ENCODE results near the gene WNK1. TPM values are rescaled to one million over a fixed set of nuclear protein-coding genes. Genes with fewer than 3 reads are reported as not detected.
"Not testable (repeated sequence)": the region's sequence is repeated elsewhere in the genome, so short reads cannot be mapped to it uniquely, and the experiment has no call there.

Gene WNK1
- total RNA-seq, 1 experiment from 2014 or later, result 42.2 TPM

DNA sequence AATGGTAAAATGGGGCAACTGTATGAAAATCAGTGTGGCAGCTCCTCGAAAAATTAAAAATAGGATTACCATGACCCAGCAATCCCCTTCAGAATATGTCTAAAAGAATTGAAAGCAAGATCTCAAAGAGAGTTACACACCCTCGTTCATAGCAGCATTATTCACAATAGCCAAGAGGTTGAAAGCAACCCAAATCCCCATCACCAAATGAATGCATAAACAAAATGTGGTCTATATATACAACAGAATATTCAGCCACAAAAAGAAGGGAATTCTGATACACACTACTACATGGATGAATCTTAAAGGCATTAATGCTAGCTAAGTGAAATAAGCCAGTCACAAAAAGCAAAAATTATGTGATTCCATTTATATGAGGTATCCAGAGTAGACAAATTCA, 169.9 kb downstream of the WNK1 start:
- in situ Hi-C loops (cut with HindIII; ENCODE audit: low sequenced_read_pairs), result no loop called here
- DNase-seq (ENCODE audit: low spot score), result no peak

- DNase-seq (ENCODE audit: low spot score), result no peak
- in situ Hi-C loops (cut with HindIII; ENCODE audit: low sequenced_read_pairs), result no loop called here
Observed at GRCh38 chr12:926641-927040, 174.3 kb downstream of the WNK1 start.

GRCh38 chr12:931060-931459, 178.7 kb downstream of the WNK1 start:
- no peak for DNase-seq (ENCODE audit: low spot score)
- in situ Hi-C loops (cut with HindIII; ENCODE audit: low sequenced_read_pairs), result no loop called here

DNA sequence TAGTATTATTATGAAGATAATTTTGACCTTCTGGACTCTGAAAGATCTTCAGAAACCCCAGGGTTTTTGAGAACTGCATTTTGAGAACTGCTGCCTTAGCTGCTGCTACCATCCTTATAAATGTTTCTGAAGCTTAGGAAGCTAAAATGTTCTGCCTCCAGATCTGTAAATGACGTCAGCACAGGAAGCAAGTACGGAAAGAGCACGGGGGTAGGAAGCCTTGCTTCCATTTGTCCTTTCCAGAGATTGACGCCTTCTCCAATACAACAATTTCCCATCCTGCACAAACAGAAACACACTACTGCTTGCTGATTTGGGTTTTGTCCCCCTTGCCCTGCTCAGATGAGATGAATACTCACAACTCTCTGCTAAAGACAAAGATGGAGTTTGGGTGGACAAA, 179.2 kb downstream of the WNK1 start:
- in situ Hi-C loops (cut with HindIII; ENCODE audit: low sequenced_read_pairs), result no loop called here

GRCh38 chr12:935891-936290, 183.5 kb downstream of the WNK1 start:
- in situ Hi-C loops (cut with HindIII; ENCODE audit: low sequenced_read_pairs); DNase-seq (ENCODE audit: low spot score): not testable (repeated sequence)

More for the DNA sequence above, 179.2 kb downstream of the WNK1 start:
- no peak for DNase-seq (ENCODE audit: low spot score)

DNA sequence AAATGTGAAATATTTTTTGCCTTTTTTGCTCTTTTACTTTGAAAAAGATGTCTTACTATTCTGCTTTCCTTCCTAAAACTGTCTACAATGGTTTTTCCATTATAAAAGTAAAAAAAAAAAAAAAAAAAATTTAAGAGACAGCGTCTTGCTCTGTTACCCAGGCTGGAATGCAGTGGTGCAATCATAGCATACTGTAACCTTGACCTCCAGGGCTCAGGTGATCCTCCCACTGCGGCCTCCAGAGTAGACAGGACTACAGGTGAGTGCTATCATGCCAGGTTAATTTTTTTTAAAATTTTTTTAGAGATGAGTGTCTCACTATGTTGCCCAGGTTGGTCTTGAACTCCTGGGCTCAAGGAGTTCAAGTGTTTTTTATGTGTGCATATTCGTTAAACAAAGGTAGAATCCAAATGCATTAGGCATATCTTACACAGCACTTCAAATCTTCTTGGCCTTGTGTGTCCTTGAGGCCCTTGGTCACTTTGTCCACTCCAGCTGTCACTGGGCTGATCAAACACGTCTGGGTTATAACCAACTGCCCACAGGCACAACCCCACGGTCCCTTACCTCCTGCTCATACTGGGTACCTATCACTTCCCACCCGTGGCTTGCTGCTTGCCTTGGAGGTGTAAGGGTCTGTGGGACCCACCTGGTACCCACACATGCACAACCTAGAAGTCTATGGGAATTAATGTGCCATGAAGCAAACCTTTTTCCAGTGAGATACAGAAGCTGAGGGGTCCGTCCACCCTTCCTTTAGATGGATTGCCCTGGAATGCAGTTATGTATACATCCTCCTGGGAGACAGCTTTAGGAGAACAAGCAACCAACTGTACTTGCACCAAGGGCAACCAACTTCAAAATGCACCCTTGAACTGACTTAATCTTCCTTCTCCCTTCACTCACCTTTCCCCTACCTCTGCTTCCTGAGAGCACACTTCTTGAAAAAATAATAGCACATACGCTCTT, 184.3 kb downstream of the WNK1 start:
- DNase-seq (ENCODE audit: low spot score), result no peak
- in situ Hi-C loops (cut with HindIII; ENCODE audit: low sequenced_read_pairs), result no loop called here

GRCh38 chr12:938810-939209, 186.4 kb downstream of the WNK1 start:
- in situ Hi-C loops (cut with HindIII; ENCODE audit: low sequenced_read_pairs), result no loop called here
- DNase-seq (ENCODE audit: low spot score), result no peak

DNA sequence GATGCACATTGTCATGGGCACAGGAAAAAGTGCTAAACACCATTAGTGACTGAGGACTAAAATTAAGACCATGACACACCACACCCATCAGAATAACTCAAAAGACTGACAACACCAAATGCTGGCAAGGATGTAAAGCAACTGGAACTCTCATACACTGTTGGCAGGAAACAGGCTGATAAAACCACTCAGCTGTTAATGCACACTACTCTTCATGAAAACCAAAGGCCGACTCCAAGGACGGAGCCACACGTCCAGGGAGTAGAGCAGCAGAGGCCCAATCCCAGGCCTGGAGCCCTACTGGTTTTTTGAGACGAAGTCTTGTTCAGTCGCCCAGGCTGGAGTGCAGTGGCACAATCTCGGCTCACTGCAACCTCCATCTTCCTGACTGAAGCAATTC, 190.7 kb downstream of the WNK1 start:
- in situ Hi-C loops (cut with HindIII; ENCODE audit: low sequenced_read_pairs), result no loop called here
- DNase-seq (ENCODE audit: low spot score), result no peak

GRCh38 chr12:944211-944610, 191.8 kb downstream of the WNK1 start:
- DNase-seq (ENCODE audit: low spot score), result no peak
- in situ Hi-C loops (cut with HindIII; ENCODE audit: low sequenced_read_pairs), result no loop called here

- DNase-seq (ENCODE audit: low spot score), result no peak
- in situ Hi-C loops (cut with HindIII; ENCODE audit: low sequenced_read_pairs), result no loop called here
Observed at GRCh38 chr12:946212-946611, 193.8 kb downstream of the WNK1 start.

- no peak for DNase-seq (ENCODE audit: low spot score)
- in situ Hi-C loops (cut with HindIII; ENCODE audit: low sequenced_read_pairs), result no loop called here
Observed at GRCh38 chr12:946631-947030, 194.3 kb downstream of the WNK1 start.

- in situ Hi-C loops (cut with HindIII; ENCODE audit: low sequenced_read_pairs), result no loop called here
Observed at GRCh38 chr12:948238-948637, 195.9 kb downstream of the WNK1 start.

DNA sequence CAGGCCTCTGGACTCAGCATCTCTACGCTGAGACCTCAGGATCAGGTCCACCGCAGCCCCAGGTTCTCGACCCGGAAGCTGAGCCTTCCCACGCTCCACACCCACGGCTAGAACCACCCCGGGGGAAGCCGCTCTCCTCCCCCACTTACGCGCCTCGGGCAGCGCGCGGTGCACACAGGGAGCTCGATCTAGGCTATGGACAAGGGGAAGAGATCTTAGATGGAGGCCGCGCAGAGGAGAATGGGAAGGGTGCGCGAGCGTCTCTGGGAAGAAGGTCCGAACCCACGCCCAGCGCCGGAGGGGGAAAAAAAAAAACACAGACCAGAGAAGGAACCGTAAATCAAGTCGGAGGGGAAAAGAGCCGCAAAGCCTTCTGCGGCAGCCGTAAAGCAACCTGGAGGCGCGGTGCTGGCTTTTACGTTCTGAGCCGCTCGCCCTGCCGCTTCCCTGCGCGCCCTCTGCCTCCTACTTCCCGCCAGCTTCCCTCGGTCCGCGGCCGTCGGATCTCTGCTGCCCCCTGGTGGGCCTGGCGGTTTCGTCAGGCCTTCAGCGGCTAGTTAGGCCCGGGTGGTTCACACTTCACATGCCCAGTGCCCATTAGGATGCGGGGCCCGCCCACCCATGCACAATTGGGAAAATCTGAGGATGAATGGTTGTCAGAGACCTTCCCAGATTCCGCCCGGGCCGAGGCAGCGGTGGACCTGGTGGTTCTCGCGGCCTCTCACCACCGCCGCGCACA, 197.2 kb downstream of the WNK1 start, which contains the start of gene RAD52:
Gene RAD52 (minus strand): TSS at position 242 of the 739 bp plus-strand sequence. CDS start 16,636 bp downstream, outside the sequence.
- DNase-seq (ENCODE audit: low spot score), result peak; percentile 98
- in situ Hi-C loops (cut with HindIII; ENCODE audit: low sequenced_read_pairs), result no loop called here

More at GRCh38 chr12:948238-948637, 195.9 kb downstream of the WNK1 start:
- DNase-seq (ENCODE audit: low spot score), result no peak

GRCh38 chr12:951176-951575, 198.8 kb downstream of the WNK1 start:
- DNase-seq (ENCODE audit: low spot score), result no peak
- in situ Hi-C loops (cut with HindIII; ENCODE audit: low sequenced_read_pairs), result no loop called here

GRCh38 chr12:953776-954175, 201.4 kb downstream of the WNK1 start:
- peak; percentile 41 for DNase-seq (ENCODE audit: low spot score)
- in situ Hi-C loops (cut with HindIII; ENCODE audit: low sequenced_read_pairs), result no loop called here

- DNase-seq (ENCODE audit: low spot score), result no peak
- in situ Hi-C loops (cut with HindIII; ENCODE audit: low sequenced_read_pairs), result no loop called here
Observed at GRCh38 chr12:954741-955140, 202.4 kb downstream of the WNK1 start.

DNA sequence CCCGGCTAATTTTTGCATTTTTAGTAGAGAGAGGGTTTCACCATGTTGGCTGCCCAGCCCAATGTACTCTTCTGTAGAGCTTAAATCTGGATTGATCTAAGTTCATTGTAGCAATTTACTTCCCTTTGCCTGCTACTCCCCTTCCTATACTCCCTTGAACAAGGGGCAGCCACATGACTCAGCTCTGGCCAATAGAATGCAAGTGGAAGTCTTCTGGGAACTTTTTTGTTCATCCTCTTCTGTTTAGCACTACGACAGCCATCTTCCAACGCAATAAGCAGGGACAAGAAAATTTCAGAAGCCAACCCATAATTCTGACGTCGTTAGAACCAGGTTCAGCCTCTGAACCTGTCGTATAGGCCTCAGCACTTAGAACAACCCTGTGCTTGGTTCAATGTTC, 203.6 kb downstream of the WNK1 start:
- in situ Hi-C loops (cut with HindIII; ENCODE audit: low sequenced_read_pairs), result no loop called here
- no peak for DNase-seq (ENCODE audit: low spot score)

DNA sequence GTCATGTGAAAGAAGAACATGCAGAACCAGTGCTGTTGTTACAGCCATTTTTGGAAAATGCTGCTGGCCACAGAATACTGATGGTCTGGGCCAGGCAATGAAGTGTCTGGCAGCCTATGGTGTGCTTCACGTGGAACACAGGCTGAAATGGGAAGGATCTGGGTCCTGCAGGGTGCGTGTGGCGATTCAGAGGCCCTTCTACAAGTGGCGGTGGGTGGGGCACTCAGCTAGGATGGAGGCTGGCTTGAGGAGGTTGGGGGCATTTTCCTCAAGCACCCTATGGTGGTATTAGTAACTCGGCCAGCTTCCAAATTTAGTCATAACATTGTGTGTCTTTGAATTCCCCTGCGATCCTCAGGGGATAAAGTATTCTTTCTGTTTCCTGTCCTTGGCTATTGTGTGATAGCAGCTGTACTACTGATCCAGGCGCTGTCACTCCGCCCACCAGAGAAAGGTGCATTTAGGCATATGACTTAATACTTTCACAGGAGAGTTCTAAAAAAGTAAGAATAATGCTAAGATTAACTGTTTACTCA, 206.3 kb downstream of the WNK1 start:
- DNase-seq (ENCODE audit: low spot score), result no peak

More for the DNA sequence above, 206.3 kb downstream of the WNK1 start:
- in situ Hi-C loops (cut with HindIII; ENCODE audit: low sequenced_read_pairs), result no loop called here

All from G401 (cell line).